ENCODE data around the gene RAB27A. TPM values are rescaled to one million over a fixed set of nuclear protein-coding genes. Genes with fewer than 3 reads are reported as not detected.
A peak's percentile ranks its signal among the peaks of the same experiment; 100 is the strongest.

RAB27A gene
- total and polyA plus RNA-seq, 2 of the 13 experiments (the other 11 are each of a cell fraction or from before 2014, with no cell fraction given), result 3.4 to 8.1 TPM

- peak; percentile 98 for TF ChIP-seq ZNF574 (CRISPR knock-in tag; IDR thresholded peaks at IDR 0.05)
- no peak for TF ChIP-seq SRSF4 (IDR thresholded peaks at IDR 0.05; ENCODE audit: low read depth, low read length, poor library complexity, severe bottlenecking)
- no peak for TF ChIP-seq FOXO4 (CRISPR knock-in tag; conservative IDR thresholded peaks at IDR 0.05)
- peak; percentile 86 to 94 for TF ChIP-seq POLR2A (IDR thresholded peaks at IDR 0.05; ENCODE audit: insufficient read depth in 1 of 2, low read depth in 2 of 2, low read length in 2 of 2)
- TF ChIP-seq, protein P1, sequence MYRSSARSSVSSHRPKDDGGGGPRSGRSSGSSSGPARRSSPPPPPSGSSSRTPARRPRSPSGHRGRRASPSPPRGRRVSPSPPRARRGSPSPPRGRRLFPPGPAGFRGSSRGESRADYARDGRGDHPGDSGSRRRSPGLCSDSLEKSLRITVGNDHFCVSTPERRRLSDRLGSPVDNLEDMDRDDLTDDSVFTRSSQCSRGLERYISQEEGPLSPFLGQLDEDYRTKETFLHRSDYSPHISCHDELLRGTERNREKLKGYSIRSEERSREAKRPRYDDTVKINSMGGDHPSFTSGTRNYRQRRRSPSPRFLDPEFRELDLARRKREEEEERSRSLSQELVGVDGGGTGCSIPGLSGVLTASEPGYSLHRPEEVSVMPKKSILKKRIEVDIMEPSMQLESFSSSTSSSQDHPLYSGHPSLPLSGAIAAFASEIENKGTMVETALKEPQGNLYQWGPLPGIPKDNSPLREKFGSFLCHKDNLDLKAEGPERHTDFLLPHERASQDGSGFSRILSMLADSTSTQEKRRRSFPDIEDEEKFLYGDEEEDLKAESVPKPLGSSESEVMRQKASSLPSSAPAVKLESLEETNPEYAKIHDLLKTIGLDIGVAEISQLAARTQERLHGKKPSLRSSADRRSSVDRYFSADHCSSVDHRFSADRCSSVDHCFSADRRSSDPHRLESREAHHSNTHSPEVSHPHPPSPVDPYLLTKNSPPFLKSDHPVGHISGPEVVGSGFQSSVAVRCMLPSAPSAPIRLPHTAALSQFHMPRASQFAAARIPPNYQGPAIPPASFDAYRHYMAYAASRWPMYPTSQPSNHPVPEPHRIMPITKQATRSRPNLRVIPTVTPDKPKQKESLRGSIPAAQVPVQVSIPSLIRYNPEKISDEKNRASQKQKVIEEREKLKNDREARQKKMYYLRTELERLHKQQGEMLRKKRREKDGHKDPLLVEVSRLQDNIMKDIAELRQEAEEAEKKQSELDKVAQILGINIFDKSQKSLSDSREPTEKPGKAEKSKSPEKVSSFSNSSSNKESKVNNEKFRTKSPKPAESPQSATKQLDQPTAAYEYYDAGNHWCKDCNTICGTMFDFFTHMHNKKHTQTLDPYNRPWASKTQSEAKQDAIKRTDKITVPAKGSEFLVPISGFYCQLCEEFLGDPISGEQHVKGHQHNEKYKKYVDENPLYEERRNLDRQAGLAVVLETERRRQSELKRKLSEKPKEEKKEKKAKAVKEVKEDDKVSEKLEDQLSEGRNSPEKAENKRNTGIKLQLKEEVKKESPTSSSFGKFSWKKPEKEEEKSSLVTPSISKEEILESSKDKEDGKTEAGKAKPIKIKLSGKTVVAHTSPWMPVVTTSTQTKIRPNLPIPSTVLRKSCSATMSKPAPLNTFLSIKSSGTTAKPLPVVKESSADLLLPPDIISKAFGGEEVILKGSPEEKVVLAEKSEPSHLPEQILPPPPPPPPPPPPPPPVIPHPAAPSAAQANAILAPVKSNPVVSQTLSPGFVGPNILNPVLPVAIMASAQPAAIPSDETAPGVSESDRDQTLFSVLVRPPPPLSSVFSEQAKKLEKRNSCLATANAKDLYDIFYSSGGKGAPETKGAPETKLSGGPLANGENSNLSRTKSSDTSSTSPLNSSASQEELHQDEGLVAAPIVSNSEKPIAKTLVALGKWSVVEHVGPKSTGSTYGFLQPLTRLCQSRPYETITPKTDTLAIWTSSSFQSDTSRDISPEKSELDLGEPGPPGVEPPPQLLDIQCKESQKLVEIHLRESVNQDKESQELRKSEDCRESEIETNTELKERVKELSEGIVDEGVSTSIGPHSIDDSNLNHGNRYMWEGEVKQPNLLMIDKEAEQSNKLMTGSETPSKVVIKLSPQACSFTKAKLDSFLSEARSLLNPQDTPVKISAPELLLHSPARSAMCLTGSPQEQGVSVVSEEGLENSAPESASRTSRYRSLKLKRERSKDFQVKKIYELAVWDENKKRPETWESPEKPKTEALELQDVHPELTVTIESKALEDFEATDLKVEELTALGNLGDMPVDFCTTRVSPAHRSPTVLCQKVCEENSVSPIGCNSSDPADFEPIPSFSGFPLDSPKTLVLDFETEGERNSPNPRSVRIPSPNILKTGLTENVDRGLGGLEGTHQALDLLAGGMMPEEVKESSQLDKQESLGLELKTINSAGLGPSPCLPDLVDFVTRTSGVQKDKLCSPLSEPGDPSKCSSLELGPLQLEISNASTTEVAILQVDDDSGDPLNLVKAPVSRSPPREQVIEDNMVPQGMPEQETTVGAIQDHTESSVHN (CRISPR knock-in tag; IDR thresholded peaks at IDR 0.05), result no peak
- TF ChIP-seq CTCF (CRISPR knock-in tag; IDR thresholded peaks at IDR 0.05), result peak; percentile 68
- TF ChIP-seq GATA4 (IDR thresholded peaks at IDR 0.05; ENCODE audit: borderline replicate concordance, low read depth), result no peak
- peak; percentile 90 for TF ChIP-seq ZNF350 (CRISPR knock-in tag; IDR thresholded peaks at IDR 0.05; ENCODE audit: borderline replicate concordance, low read depth)
- peak; percentile 73; the same call in 1 of the 2 replicates for TF ChIP-seq ZNF138 (CRISPR knock-in tag; IDR thresholded peaks at IDR 0.05; ENCODE audit: low read depth)
- no peak for TF ChIP-seq ZFP90 (CRISPR knock-in tag; IDR thresholded peaks at IDR 0.05; ENCODE audit: borderline replicate concordance)
- TF ChIP-seq, protein P2, sequence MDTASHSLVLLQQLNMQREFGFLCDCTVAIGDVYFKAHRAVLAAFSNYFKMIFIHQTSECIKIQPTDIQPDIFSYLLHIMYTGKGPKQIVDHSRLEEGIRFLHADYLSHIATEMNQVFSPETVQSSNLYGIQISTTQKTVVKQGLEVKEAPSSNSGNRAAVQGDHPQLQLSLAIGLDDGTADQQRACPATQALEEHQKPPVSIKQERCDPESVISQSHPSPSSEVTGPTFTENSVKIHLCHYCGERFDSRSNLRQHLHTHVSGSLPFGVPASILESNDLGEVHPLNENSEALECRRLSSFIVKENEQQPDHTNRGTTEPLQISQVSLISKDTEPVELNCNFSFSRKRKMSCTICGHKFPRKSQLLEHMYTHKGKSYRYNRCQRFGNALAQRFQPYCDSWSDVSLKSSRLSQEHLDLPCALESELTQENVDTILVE (CRISPR knock-in tag; IDR thresholded peaks at IDR 0.05), result peak; percentile 55; the same call in 1 of the 2 replicates
Measured at GRCh38 chr15:55196458-55197361, 92.9 kb downstream of the RAB27A start, which contains the start of gene RSL24D1 (continued).
